HEK293 (cell line): ENCODE results near the gene DDX31.
A peak's percentile ranks its signal among the peaks of the same experiment; 100 is the strongest.

Experiments used
- CTCF ChIP-seq: fragments of 450-650 bp; formaldehyde crosslinking; IDR thresholded peaks from 2 replicates; pipeline ENCODE4 v1.5.1; 2016; ENCODE audit warnings: missing biosample characterization, missing genetic modification characterization
- MYNN ChIP-seq: fragments of 450-650 bp; formaldehyde crosslinking; IDR thresholded peaks from 2 replicates; pipeline ENCODE4 v1.5.1; 2016; ENCODE audit warnings: missing biosample characterization, missing genetic modification characterization, borderline replicate concordance
- ZNF174 ChIP-seq: fragments of 450-650 bp; formaldehyde crosslinking; IDR thresholded peaks from 2 replicates; pipeline ENCODE4 v1.5.0; 2017; ENCODE audit warnings: missing biosample characterization, mild to moderate bottlenecking, missing genetic modification characterization
- ZNF274 ChIP-seq, 2 experiments: fragments of 200-500 bp in 1 of 2; fragments of 450-650 bp in 1 of 2; sonication (Bioruptor generic) in 1 of 2; formaldehyde crosslinking in 1 of 2; IDR thresholded peaks; 2 replicates each; pipeline versions ENCODE4 v1.5.1 to v1.6.1; 2014 to 2016; ENCODE audit warnings: borderline replicate concordance in 1 of 2, inconsistent platforms in 1 of 2, low read length in 1 of 2, missing biosample characterization in 1 of 2, missing genetic modification characterization in 1 of 2
- TF ChIP-seq, protein P1 (sequence below): fragments of 450-650 bp; formaldehyde crosslinking; IDR thresholded peaks from 2 replicates; pipeline ENCODE4 v1.5.1; 2016; ENCODE audit warnings: missing biosample characterization, missing genetic modification characterization

DNA sequence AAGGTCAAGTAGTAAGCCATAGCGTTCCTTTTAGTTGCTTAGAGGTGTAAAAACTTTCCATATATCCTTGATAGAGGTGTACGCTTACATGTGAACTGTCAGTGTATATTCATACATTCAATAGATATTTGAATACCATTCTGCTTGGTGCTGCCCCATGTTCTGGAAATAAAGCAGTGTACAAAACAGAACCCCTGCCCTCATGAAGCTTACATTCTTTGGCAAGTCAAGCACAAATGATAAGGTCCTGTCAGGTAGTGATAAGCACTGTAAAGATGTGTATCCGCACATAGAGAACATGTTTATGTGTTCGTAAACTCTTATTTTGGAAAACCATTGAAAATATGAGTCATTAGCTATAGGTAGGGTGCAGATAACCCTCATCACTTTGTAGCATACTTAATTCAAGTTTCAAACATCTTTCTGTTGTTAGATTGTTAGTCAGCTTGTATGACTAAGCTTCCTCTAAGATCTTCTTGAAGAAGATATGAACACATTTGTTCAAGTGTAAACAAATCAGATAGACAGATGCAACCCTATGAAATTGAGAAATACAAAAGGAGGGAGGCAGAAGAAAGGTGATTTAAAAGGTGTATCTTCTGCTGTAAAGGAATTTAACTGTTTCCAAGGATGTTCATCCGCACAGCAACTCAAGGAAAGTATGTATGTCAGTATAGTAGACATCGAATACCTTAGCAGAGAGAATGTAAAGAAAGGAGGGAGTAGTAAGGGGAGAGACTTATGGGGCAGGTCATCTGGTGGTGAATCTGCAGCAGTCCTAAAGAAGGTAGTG, 2.0 kb upstream of the DDX31 start:
- TF ChIP-seq CTCF (tag by site-specific recombination) (no peak), ZNF274 (IDR thresholded peaks at IDR 0.05; ENCODE audit: low read length) (no peak), ZNF274 (tag by site-specific recombination; IDR thresholded peaks at IDR 0.05; ENCODE audit: borderline replicate concordance) (no peak), MYNN (tag by site-specific recombination) (0 out of 2 replicates have a peak, but pooled peaks have one; percentile 66), ZNF174 (no peak)
- TF ChIP-seq, protein P1, sequence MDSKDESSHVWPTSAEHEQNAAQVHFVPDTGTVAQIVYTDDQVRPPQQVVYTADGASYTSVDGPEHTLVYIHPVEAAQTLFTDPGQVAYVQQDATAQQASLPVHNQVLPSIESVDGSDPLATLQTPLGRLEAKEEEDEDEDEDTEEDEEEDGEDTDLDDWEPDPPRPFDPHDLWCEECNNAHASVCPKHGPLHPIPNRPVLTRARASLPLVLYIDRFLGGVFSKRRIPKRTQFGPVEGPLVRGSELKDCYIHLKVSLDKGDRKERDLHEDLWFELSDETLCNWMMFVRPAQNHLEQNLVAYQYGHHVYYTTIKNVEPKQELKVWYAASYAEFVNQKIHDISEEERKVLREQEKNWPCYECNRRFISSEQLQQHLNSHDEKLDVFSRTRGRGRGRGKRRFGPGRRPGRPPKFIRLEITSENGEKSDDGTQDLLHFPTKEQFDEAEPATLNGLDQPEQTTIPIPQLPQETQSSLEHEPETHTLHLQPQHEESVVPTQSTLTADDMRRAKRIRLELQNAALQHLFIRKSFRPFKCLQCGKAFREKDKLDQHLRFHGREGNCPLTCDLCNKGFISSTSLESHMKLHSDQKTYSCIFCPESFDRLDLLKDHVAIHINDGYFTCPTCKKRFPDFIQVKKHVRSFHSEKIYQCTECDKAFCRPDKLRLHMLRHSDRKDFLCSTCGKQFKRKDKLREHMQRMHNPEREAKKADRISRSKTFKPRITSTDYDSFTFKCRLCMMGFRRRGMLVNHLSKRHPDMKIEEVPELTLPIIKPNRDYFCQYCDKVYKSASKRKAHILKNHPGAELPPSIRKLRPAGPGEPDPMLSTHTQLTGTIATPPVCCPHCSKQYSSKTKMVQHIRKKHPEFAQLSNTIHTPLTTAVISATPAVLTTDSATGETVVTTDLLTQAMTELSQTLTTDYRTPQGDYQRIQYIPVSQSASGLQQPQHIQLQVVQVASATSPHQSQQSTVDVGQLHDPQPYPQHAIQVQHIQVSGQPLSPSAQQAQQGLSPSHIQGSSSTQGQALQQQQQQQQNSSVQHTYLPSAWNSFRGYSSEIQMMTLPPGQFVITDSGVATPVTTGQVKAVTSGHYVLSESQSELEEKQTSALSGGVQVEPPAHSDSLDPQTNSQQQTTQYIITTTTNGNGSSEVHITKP (tag by site-specific recombination): no peak
